Suprapubic skin (tissue), 3 donors: ENCODE data around the gene PRKCZ.

Experiments
- CTCF ChIP-seq, 2 donors: fragments of 200-600 bp in 1 of 2; fragments of 450-650 bp in 1 of 2; sonication (generic) in 1 of 2; IDR thresholded peaks; one replicate each; pipeline ENCODE4 v1.5.1; 2016 to 2019; ENCODE audit warnings: antibody characterized with exemption in 2 of 2, mild to moderate bottlenecking in 1 of 2, moderate library complexity in 1 of 2
- EP300 ChIP-seq: sonication (generic); formaldehyde crosslinking; IDR thresholded peaks from one replicate; pipeline ENCODE4 v1.6.1; 2017; ENCODE audit warnings: antibody characterized with exemption
- POLR2A ChIP-seq, 2 donors: fragments of 450-650 bp; IDR thresholded peaks; one replicate each; pipeline ENCODE4 v1.6.1; 2017; ENCODE audit warnings: antibody characterized with exemption in 2 of 2, mild to moderate bottlenecking in 2 of 2, moderate library complexity in 2 of 2

GRCh38 chr1:2046953-2047748 is 3.1 kb upstream of the PRKCZ start:
- no peak for TF ChIP-seq EP300
- no peak for TF ChIP-seq POLR2A (IDR thresholded peaks at IDR 0.05)
- TF ChIP-seq CTCF (IDR thresholded peaks at IDR 0.05) = no peak
